ENCODE measurements around the gene TAB2.

The TAB2 gene

GRCh38 chr6:149425224-149425623 lies 107.7 kb downstream of the TAB2 start:
- Mint-ChIP-seq H3K4me1 (peaks cover 10% of the 10 kb centered on the region), H3K4me3 (no peak overlapping the region), H3K36me3 (no peaks in the 10 kb centered on the region), H3K9me3 (no peaks in the 10 kb centered on the region), H3K27me3 (no peaks in the 10 kb centered on the region), H3K27ac (no peak overlapping the region)

GRCh38 chr6:149425754-149426153 lies 108.2 kb downstream of the TAB2 start:
- Mint-ChIP-seq H3K27ac (no peak overlapping the region), H3K36me3 (no peaks in the 10 kb centered on the region), H3K4me1 (peaks cover 6% of the 10 kb centered on the region), H3K27me3 (no peaks in the 10 kb centered on the region), H3K9me3 (no peaks in the 10 kb centered on the region), H3K4me3 (no peak overlapping the region)

GRCh38 chr6:149428606-149429005 lies 111.1 kb downstream of the TAB2 start:
- peaks cover 10% of the 10 kb centered on the region for H3K4me1 Mint-ChIP-seq
- no peak overlapping the region for H3K27ac Mint-ChIP-seq
- H3K9me3 Mint-ChIP-seq: no peaks in the 10 kb centered on the region
- no peaks in the 10 kb centered on the region for H3K27me3 Mint-ChIP-seq
- H3K36me3 Mint-ChIP-seq: no peaks in the 10 kb centered on the region
- H3K4me3 Mint-ChIP-seq: no peak overlapping the region

GRCh38 chr6:149429427-149430360 lies 112.2 kb downstream of the TAB2 start:
- Mint-ChIP-seq H3K4me3 (no peak overlapping the region), H3K4me1 (peaks cover 10% of the 10 kb centered on the region), H3K9me3 (no peaks in the 10 kb centered on the region), H3K36me3 (no peaks in the 10 kb centered on the region), H3K27me3 (no peaks in the 10 kb centered on the region), H3K27ac (no peak overlapping the region)

DNA sequence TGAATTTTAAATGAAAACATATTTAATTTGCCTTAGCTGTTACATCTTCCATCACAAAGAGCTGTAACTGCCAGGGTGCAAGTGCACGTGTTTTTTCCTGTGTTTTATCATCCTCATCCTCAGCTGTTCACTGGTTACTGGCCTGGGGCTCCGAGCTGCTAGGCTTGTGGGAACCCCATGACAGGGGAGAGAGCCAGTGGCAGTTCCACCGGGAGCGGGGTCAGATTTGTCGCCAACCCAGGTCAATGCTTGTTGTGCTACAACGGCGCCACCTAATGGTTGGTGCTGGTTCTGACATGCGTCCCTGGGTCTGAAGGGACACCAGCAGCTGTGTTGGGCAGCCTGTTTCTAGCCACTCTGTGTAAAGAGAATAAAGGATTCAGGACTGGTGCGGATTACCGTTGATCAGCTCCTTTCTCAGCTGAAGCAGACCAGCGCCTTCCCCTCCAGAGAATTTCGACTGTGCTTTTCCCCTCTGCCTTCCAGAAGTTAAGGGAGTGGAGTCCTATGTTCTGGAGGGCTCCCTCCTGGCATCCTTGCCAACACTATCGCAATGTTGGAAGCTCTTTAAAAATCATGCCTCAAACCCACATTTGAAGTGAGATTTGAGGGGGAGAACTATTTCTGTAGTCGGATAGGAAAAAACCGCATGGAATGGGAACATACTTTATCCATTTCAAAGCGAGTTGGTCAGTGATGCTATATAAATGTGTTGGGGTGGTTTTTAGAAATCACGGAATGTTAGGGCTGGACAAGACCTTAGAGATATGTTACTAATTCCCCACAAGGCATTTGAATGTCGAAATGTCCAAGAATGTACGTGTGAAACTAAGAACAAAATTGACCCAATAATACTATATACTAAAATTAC lies 114.6 kb downstream of the TAB2 start:
- Mint-ChIP-seq H3K27ac (peak overlapping the region; percentile 68), H3K36me3 (no peaks in the 10 kb centered on the region), H3K4me1 (peaks cover 13% of the 10 kb centered on the region), H3K9me3 (no peaks in the 10 kb centered on the region), H3K27me3 (no peaks in the 10 kb centered on the region), H3K4me3 (peak overlapping the region; percentile 76)

DNA sequence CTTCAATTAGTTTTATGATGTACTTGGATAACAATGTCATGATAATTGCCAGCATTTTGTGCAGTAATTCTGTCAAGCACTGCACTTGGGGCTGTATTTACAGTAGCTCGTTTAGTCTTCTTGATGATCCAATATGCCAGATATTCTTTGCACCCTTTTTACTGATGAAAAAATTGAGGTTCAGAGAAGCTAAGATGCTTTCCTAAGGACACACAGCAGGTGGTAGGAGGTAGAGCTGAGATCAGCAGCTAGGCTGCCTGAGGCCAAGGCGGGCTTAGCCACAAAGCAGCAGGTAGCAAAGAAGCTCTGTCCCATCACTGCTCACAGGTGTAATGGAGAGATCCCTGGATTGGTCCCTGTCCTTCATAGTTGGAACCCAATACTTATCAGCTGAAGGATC lies 115.9 kb downstream of the TAB2 start:
- Mint-ChIP-seq H3K27ac (no peak overlapping the region), H3K4me3 (no peak overlapping the region), H3K36me3 (no peaks in the 10 kb centered on the region), H3K9me3 (no peaks in the 10 kb centered on the region), H3K4me1 (peaks cover 23% of the 10 kb centered on the region), H3K27me3 (no peaks in the 10 kb centered on the region)

- H3K36me3 Mint-ChIP-seq: no peaks in the 10 kb centered on the region
- H3K9me3 Mint-ChIP-seq: no peaks in the 10 kb centered on the region
- H3K4me1 Mint-ChIP-seq: peaks cover 23% of the 10 kb centered on the region
- peak overlapping the region; percentile 23 for H3K27ac Mint-ChIP-seq
- H3K4me3 Mint-ChIP-seq: no peak overlapping the region
- H3K27me3 Mint-ChIP-seq: no peaks in the 10 kb centered on the region
These were observed 116.4 kb downstream of the TAB2 start for GRCh38 chr6:149433881-149434280.

- Mint-ChIP-seq H3K9me3 (no peaks in the 10 kb centered on the region), H3K27me3 (no peaks in the 10 kb centered on the region), H3K36me3 (no peaks in the 10 kb centered on the region), H3K4me1 (peaks cover 18% of the 10 kb centered on the region), H3K27ac (no peak overlapping the region), H3K4me3 (no peak overlapping the region)
These were observed 118.5 kb downstream of the TAB2 start for GRCh38 chr6:149435919-149436586.

GRCh38 chr6:149436647-149437046 lies 119.1 kb downstream of the TAB2 start:
- no peaks in the 10 kb centered on the region for H3K9me3 Mint-ChIP-seq
- no peaks in the 10 kb centered on the region for H3K27me3 Mint-ChIP-seq
- H3K4me1 Mint-ChIP-seq: peaks cover 18% of the 10 kb centered on the region
- no peak overlapping the region for H3K4me3 Mint-ChIP-seq
- H3K36me3 Mint-ChIP-seq: no peaks in the 10 kb centered on the region
- H3K27ac Mint-ChIP-seq: no peak overlapping the region

- H3K4me3 Mint-ChIP-seq: no peak overlapping the region
- no peaks in the 10 kb centered on the region for H3K36me3 Mint-ChIP-seq
- peaks cover 14% of the 10 kb centered on the region for H3K4me1 Mint-ChIP-seq
- no peaks in the 10 kb centered on the region for H3K9me3 Mint-ChIP-seq
- no peak overlapping the region for H3K27ac Mint-ChIP-seq
- H3K27me3 Mint-ChIP-seq: no peaks in the 10 kb centered on the region
These were observed 119.7 kb downstream of the TAB2 start for GRCh38 chr6:149437212-149437611.

DNA sequence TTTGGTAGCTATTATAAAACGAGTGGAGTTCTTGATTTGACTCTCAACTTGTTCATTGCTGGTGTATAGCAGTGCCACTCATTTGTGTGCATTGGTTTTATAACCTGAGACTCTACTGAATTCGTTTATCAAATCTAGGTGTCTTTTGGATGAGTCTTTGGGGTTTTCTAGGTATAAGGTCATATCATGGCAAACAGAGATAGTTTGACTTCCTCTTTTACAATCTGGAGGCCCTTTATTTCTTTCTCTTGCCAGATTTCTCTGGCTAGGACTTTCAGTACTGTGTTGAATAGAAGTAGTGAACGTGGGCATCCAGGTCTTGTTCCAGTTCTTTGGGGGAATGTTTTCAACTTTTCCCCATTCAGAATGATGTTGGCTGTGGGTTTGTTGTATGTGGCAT lies 121.3 kb downstream of the TAB2 start:
- Mint-ChIP-seq H3K4me1 (peaks cover 14% of the 10 kb centered on the region), H3K36me3 (no peaks in the 10 kb centered on the region), H3K4me3 (no peak overlapping the region), H3K27ac (no peak overlapping the region), H3K27me3 (no peaks in the 10 kb centered on the region), H3K9me3 (no peaks in the 10 kb centered on the region)

DNA sequence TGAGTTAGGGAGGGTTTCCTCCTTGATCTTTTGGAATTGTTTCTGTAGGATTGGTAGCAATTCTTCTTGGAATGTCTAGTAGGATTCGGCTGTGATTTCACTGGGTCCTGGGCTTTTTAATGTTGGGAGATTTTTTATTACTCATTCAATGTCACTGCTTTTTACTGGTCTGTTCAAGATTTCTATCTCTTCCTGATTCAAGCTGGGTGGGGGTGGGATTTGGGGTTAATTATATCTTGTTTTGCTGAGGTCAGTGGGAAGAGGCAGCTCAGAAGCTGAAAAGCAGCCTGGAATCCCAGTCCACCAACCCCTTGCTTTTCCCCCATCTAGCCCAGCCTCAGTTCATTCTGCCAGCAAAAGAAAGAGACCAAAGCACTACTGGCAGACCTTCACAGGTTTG lies 122.1 kb downstream of the TAB2 start:
- Mint-ChIP-seq H3K27me3 (no peaks in the 10 kb centered on the region), H3K9me3 (no peaks in the 10 kb centered on the region), H3K4me1 (peaks cover 14% of the 10 kb centered on the region), H3K4me3 (no peak overlapping the region), H3K36me3 (no peaks in the 10 kb centered on the region), H3K27ac (no peak overlapping the region)

- H3K4me1 Mint-ChIP-seq: peaks cover 14% of the 10 kb centered on the region
These were observed 123.5 kb downstream of the TAB2 start for GRCh38 chr6:149440735-149441671.

GRCh38 chr6:149441740-149442139 lies 124.2 kb downstream of the TAB2 start:
- Mint-ChIP-seq H3K9me3 (no peaks in the 10 kb centered on the region), H3K4me3 (no peak overlapping the region), H3K27ac (no peak overlapping the region), H3K4me1 (peaks cover 14% of the 10 kb centered on the region), H3K36me3 (no peaks in the 10 kb centered on the region), H3K27me3 (no peaks in the 10 kb centered on the region)

More at GRCh38 chr6:149440735-149441671, 123.5 kb downstream of the TAB2 start:
- Mint-ChIP-seq H3K9me3 (no peaks in the 10 kb centered on the region), H3K27me3 (no peaks in the 10 kb centered on the region), H3K4me3 (no peak overlapping the region), H3K27ac (no peak overlapping the region), H3K36me3 (no peaks in the 10 kb centered on the region)

Data from activated naive CD4-positive, alpha-beta T cell treated with anti-CD3 and anti-CD28 coated beads, Interleukin-2, amount 50 U/mL, for 24 hours (primary cell).